HepG2 (cell line): ENCODE results near the gene CORT. TPM values are rescaled to one million over a fixed set of nuclear protein-coding genes. Genes with fewer than 3 reads are reported as not detected.
A peak's percentile ranks its signal among the peaks of the same experiment; 100 is the strongest.

Experiments
- BORCS8-MEF2B ChIP-seq: sonication (generic); formaldehyde crosslinking; IDR thresholded peaks from 2 replicates; pipeline ENCODE4 v1.8.0; 2022; ENCODE audit warnings: mild to moderate bottlenecking, missing genetic modification reagents
- CAMTA2 ChIP-seq: sonication (generic); formaldehyde crosslinking; IDR thresholded peaks from 2 replicates; pipeline ENCODE4 v1.4.0; 2020; ENCODE audit warnings: mild to moderate bottlenecking, missing genetic modification reagents, borderline replicate concordance
- MXD3 ChIP-seq: IDR thresholded peaks from 2 replicates; pipeline ENCODE4 v1.6.1; 2016; ENCODE audit warnings: mild to moderate bottlenecking, missing biosample characterization, missing genetic modification reagents
- NPAS2 ChIP-seq: sonication (generic); formaldehyde crosslinking; IDR thresholded peaks from 2 replicates; pipeline ENCODE4 v1.8.0; 2022; ENCODE audit warnings: mild to moderate bottlenecking, missing genetic modification reagents, borderline replicate concordance
- POGZ ChIP-seq: sonication (generic); formaldehyde crosslinking; IDR thresholded peaks from 2 replicates; pipeline ENCODE4 v1.4.0; 2020; ENCODE audit warnings: mild to moderate bottlenecking, missing genetic modification reagents
- YEATS2 ChIP-seq: sonication (generic); formaldehyde crosslinking; IDR thresholded peaks from 2 replicates; pipeline ENCODE4 v1.4.0; 2020; ENCODE audit warnings: missing genetic modification reagents, borderline replicate concordance
- ZBTB40 ChIP-seq, 2 experiments: fragments of 450-650 bp in 1 of 2; sonication (generic) in 1 of 2; formaldehyde crosslinking in 1 of 2; IDR thresholded peaks; 2 replicates each; pipeline versions ENCODE4 v1.6.1 to v1.8.0; 2016 to 2022; ENCODE audit warnings: antibody characterized with exemption in 1 of 2, mild to moderate bottlenecking in 1 of 2, missing genetic modification reagents in 1 of 2
- ZNF274 ChIP-seq: sonication (generic); formaldehyde crosslinking; IDR thresholded peaks from 2 replicates; pipeline ENCODE4 v1.5.1; 2020; ENCODE audit warnings: mild to moderate bottlenecking, missing genetic modification reagents
- ZNF790 ChIP-seq: sonication (generic); formaldehyde crosslinking; IDR thresholded peaks from 2 replicates; pipeline ENCODE4 v1.8.0; 2022; ENCODE audit warnings: missing genetic modification reagents, mild to moderate bottlenecking, borderline replicate concordance
- polyA plus RNA-seq, 8 experiments: library from polyadenylated mRNA; depleted of rRNA in 3 of 8; stranded (reverse) in 7 of 8; unstranded in 1 of 8; fragments of >200 nt; fragmentation: Illumina TruSeq in 4 of 8; extraction: Trizol in 4 of 8; gene quantifications; 2 replicates each; pipeline versions ENCODE4 v1.2.1 to v1.2.3, GENCODE V29; 2011 to 2016; ENCODE audit warnings: low read depth in 4 of 8, missing spikeins in 1 of 8, mixed read lengths in 1 of 8; ENCODE audit not compliant: insufficient read depth in 1 of 8
- total RNA-seq, 5 experiments: library from RNA; depleted of rRNA; stranded (reverse); fragments of >200 nt; fragmentation: Illumina TruSeq; extraction: Trizol; gene quantifications; 2 replicates each; pipeline ENCODE4 v1.2.3, GENCODE V29; 2016; ENCODE audit warnings: low read depth in 1 of 5
- TF ChIP-seq, protein P1 (sequence below): sonication (generic); formaldehyde crosslinking; IDR thresholded peaks from 2 replicates; pipeline ENCODE4 v1.4.0; 2020; ENCODE audit warnings: missing genetic modification reagents
- TF ChIP-seq, protein P2 (sequence below): sonication (generic); formaldehyde crosslinking; IDR thresholded peaks from 2 replicates; pipeline ENCODE4 v1.4.0; 2020; ENCODE audit warnings: missing genetic modification reagents

CORT gene
- total and polyA plus RNA-seq, 2 of the 13 experiments (the other 11 are each of a cell fraction or from before 2014, with no cell fraction given) = 0.11 to 0.62 TPM

GRCh38 chr1:10430216-10431069 is 19.4 kb upstream of the CORT start, which contains the start of gene CENPS (continued):
- no peak for TF ChIP-seq ZBTB40 (IDR thresholded peaks at IDR 0.05)
- TF ChIP-seq ZBTB40 (CRISPR knock-in tag; IDR thresholded peaks at IDR 0.05) = peak; percentile 91
- peak; percentile 82; the same call in 1 of the 2 replicates for TF ChIP-seq POGZ (CRISPR knock-in tag)
- TF ChIP-seq MXD3 = peak; percentile 87
- no peak for TF ChIP-seq NPAS2 (CRISPR knock-in tag)
- TF ChIP-seq CAMTA2 (CRISPR knock-in tag) = peak; percentile 52; the same call in 1 of the 2 replicates
- TF ChIP-seq, protein P1, sequence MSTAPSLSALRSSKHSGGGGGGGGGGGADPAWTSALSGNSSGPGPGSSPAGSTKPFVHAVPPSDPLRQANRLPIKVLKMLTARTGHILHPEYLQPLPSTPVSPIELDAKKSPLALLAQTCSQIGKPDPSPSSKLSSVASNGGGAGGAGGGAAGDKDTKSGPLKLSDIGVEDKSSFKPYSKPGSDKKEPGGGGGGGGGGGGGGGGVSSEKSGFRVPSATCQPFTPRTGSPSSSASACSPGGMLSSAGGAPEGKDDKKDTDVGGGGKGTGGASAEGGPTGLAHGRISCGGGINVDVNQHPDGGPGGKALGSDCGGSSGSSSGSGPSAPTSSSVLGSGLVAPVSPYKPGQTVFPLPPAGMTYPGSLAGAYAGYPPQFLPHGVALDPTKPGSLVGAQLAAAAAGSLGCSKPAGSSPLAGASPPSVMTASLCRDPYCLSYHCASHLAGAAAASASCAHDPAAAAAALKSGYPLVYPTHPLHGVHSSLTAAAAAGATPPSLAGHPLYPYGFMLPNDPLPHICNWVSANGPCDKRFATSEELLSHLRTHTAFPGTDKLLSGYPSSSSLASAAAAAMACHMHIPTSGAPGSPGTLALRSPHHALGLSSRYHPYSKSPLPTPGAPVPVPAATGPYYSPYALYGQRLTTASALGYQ (CRISPR knock-in tag) = no peak; the same call in 1 of the 2 replicates
- peak; percentile 88; the same call in 1 of the 2 replicates for TF ChIP-seq YEATS2
- TF ChIP-seq, protein P2, sequence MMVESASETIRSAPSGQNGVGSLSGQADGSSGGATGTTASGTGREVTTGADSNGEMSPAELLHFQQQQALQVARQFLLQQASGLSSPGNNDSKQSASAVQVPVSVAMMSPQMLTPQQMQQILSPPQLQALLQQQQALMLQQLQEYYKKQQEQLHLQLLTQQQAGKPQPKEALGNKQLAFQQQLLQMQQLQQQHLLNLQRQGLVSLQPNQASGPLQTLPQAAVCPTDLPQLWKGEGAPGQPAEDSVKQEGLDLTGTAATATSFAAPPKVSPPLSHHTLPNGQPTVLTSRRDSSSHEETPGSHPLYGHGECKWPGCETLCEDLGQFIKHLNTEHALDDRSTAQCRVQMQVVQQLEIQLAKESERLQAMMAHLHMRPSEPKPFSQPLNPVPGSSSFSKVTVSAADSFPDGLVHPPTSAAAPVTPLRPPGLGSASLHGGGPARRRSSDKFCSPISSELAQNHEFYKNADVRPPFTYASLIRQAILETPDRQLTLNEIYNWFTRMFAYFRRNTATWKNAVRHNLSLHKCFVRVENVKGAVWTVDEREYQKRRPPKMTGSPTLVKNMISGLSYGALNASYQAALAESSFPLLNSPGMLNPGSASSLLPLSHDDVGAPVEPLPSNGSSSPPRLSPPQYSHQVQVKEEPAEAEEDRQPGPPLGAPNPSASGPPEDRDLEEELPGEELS (CRISPR knock-in tag) = peak; percentile 64
- TF ChIP-seq ZNF274 (CRISPR knock-in tag) = peak; percentile 82; the same call in 1 of the 2 replicates
- peak; percentile 99 for TF ChIP-seq BORCS8-MEF2B (CRISPR knock-in tag)
- TF ChIP-seq ZNF790 (CRISPR knock-in tag) = peak; percentile 20; the same call in 1 of the 2 replicates
